Dedifferentiated amniotic fluid mesenchymal stem cell (primary cell): ENCODE data around the gene ATP8B4.

Experiments
- DNase-seq: peaks from one replicate; pipeline ENCODE4 v3.0.0-alpha.2; 2016; ENCODE audit errors: extremely low spot score

Gene ATP8B4

GRCh38 chr15:49814709-49815108, 304.3 kb downstream of the ATP8B4 start:
- no peak for DNase-seq

- no peak for DNase-seq
Observed at GRCh38 chr15:49813625-49814024, 305.4 kb downstream of the ATP8B4 start.

GRCh38 chr15:49810720-49811119, 308.3 kb downstream of the ATP8B4 start:
- DNase-seq, result peak; percentile 23

GRCh38 chr15:49809894-49810609, 309.0 kb downstream of the ATP8B4 start:
- DNase-seq, result no peak

- DNase-seq, result no peak
Observed at GRCh38 chr15:49808341-49808740, 310.7 kb downstream of the ATP8B4 start.
